Gastroesophageal sphincter (tissue), 4 donors: ENCODE measurements around the gene HOXB2. TPM values are rescaled to one million over a fixed set of nuclear protein-coding genes. Genes with fewer than 3 reads are reported as not detected.
A peak's percentile ranks its signal among the peaks of the same experiment; 100 is the strongest.

ENCODE experiments used
- ATAC-seq: fragments of 150-250 bp; one replicate; pipeline ENCODE4 v1.9.1; 2016; ENCODE audit warnings: mild to moderate bottlenecking, moderate library complexity
- H3K27ac ChIP-seq, 4 donors: fragments of 200-600 bp; sonication (generic) in 3 of 4; 1 replicate in 3 of 4; 2 replicates in 1 of 4; pipeline ENCODE4 v1.5.1; 2016 to 2019
- H3K27me3 ChIP-seq: fragments of 200-600 bp; sonication (generic); one replicate; pipeline ENCODE4 v1.5.1; 2019
- H3K36me3 ChIP-seq, 2 donors: fragments of 200-600 bp; sonication (generic); one replicate each; pipeline ENCODE4 v1.5.1; 2019; ENCODE audit warnings: control low read depth in 1 of 2
- H3K4me1 ChIP-seq, 3 donors: fragments of 200-600 bp; sonication (generic); 1 replicate in 2 of 3; 2 replicates in 1 of 3; pipeline ENCODE4 v1.5.1; 2016 to 2019; ENCODE audit warnings: control low read depth in 2 of 3
- H3K4me3 ChIP-seq, 2 donors: fragments of 200-600 bp; sonication (generic); one replicate each; pipeline ENCODE4 v1.5.1; 2019; ENCODE audit warnings: mild to moderate bottlenecking in 1 of 2, moderate library complexity in 1 of 2
- H3K9me3 ChIP-seq, 3 donors: fragments of 200-600 bp; sonication (generic); one replicate each; pipeline ENCODE4 v1.5.1; 2017 to 2019; ENCODE audit warnings: control low read depth in 2 of 3
- CTCF ChIP-seq, 4 experiments: fragments of 200-600 bp in 2 of 4; fragments of 450-650 bp in 2 of 4; sonication (generic) in 1 of 4; IDR thresholded peaks; one replicate each; pipeline ENCODE4 v1.5.1; 2017 to 2019; ENCODE audit warnings: antibody characterized with exemption in 4 of 4, mild to moderate bottlenecking in 2 of 4, moderate library complexity in 2 of 4
- EP300 ChIP-seq: sonication (generic); formaldehyde crosslinking; IDR thresholded peaks from one replicate; pipeline ENCODE4 v1.6.1; 2017; ENCODE audit warnings: antibody characterized with exemption, mild to moderate bottlenecking
- POLR2A ChIP-seq, 2 donors: fragments of 450-650 bp; IDR thresholded peaks; one replicate each; pipeline ENCODE4 v1.6.1; 2017; ENCODE audit warnings: antibody characterized with exemption in 2 of 2, mild to moderate bottlenecking in 2 of 2, moderate library complexity in 1 of 2
- POLR2AphosphoS5 ChIP-seq: sonication (generic); formaldehyde crosslinking; IDR thresholded peaks from one replicate; pipeline ENCODE4 v1.6.1; 2017; ENCODE audit warnings: antibody characterized with exemption
- WGBS, 2 donors: methylation state at CpG; one replicate each; pipeline ENCODE4 v1.1.5; 2018; ENCODE audit warnings: low coverage in 1 of 2; 5-methylcytosine and 5-hydroxymethylcytosine counted together
- total RNA-seq, 4 donors: library from RNA; depleted of rRNA; stranded (reverse); fragments of >200 nt; gene quantifications; one replicate each; pipeline ENCODE4 v1.1.0, GENCODE V29; 2016

The HOXB2 gene
- total RNA-seq, 4 donors from 2014 or later: 28.7 to 65.2 (median 38.8) TPM

- peak; percentile 4 for ATAC-seq
- H3K9me3 ChIP-seq: no peaks in the 10 kb centered on the region
- WGBS, 2 donors: 25% methylated on average over 12 of the region's 47 CpGs; no CpG with 5 or more reads in 1 of the 2 donors
- peaks cover 3 to 97% (median 26%) of the 10 kb centered on the region in 3 donors for H3K4me1 ChIP-seq
- TF ChIP-seq POLR2A (IDR thresholded peaks at IDR 0.05) (no peak), POLR2AphosphoS5 (peak; percentile 2)
- H3K36me3 ChIP-seq: peaks cover 0 to 25% of the 10 kb centered on the region in 2 donors
- H3K27me3 ChIP-seq: no peaks in the 10 kb centered on the region
- peak overlapping the region; percentile 7 to 60 for H3K4me3 ChIP-seq
- peak overlapping the region; percentile 90 to 98 (median 96) for H3K27ac ChIP-seq
Measured at GRCh38 chr17:48551596-48552465, 6.9 kb upstream of the HOXB2 start.

- TF ChIP-seq CTCF (IDR thresholded peaks at IDR 0.05) (no peak), POLR2A (IDR thresholded peaks at IDR 0.05) (no peak), POLR2AphosphoS5 (no peak), EP300 (no peak)
- Histone ChIP-seq H3K27ac (peak overlapping the region; percentile 90 to 98 (median 96)), H3K4me1 (peaks cover 3 to 97% (median 28%) of the 10 kb centered on the region in 3 donors), H3K36me3 (peaks cover 0 to 25% of the 10 kb centered on the region in 2 donors), H3K9me3 (no peaks in the 10 kb centered on the region), H3K27me3 (no peaks in the 10 kb centered on the region), H3K4me3 (peak overlapping the region; percentile 7 to 60)
- 32 to 48% methylated on average over 12 to 13 of the region's 19 CpGs for WGBS, 2 donors
- ATAC-seq: no peak
Measured at GRCh38 chr17:48551214-48551555, 6.3 kb upstream of the HOXB2 start.

GRCh38 chr17:48550502-48551213, 5.7 kb upstream of the HOXB2 start:
- TF ChIP-seq POLR2A (IDR thresholded peaks at IDR 0.05) (no peak), POLR2AphosphoS5 (no peak), EP300 (no peak), CTCF (IDR thresholded peaks at IDR 0.05) (peak in 1 of 4 experiments; percentile 47)
- H3K4me1 ChIP-seq: peaks cover 4 to 97% (median 31%) of the 10 kb centered on the region in 3 donors
- H3K4me3 ChIP-seq: peak overlapping the region; percentile 7 to 60
- no CpG with 5 or more reads among the region's 70 CpGs for WGBS, 2 donors
- ATAC-seq: no peak
- H3K27me3 ChIP-seq: no peaks in the 10 kb centered on the region
- H3K36me3 ChIP-seq: peaks cover 0 to 25% of the 10 kb centered on the region in 2 donors
- no peaks in the 10 kb centered on the region for H3K9me3 ChIP-seq
- peak overlapping the region; percentile 90 to 98 (median 96) for H3K27ac ChIP-seq

- H3K27me3 ChIP-seq: no peaks in the 10 kb centered on the region
- no peak for TF ChIP-seq CTCF (IDR thresholded peaks at IDR 0.05)
- no peak for TF ChIP-seq POLR2AphosphoS5
- TF ChIP-seq EP300: no peak
- no peak for TF ChIP-seq POLR2A (IDR thresholded peaks at IDR 0.05)
- ATAC-seq: no peak
- H3K36me3 ChIP-seq: peaks cover 0 to 25% of the 10 kb centered on the region in 2 donors
- WGBS, 2 donors: 55 to 90% methylated on average over 2 to 8 of the region's 18 CpGs
- peak overlapping the region in 1 of 2 donors; percentile 60 for H3K4me3 ChIP-seq
- peaks cover 10 to 100% (median 38%) of the 10 kb centered on the region in 3 donors for H3K4me1 ChIP-seq
- H3K9me3 ChIP-seq: no peaks in the 10 kb centered on the region
- H3K27ac ChIP-seq: peak overlapping the region; percentile 90 to 98 (median 96)
Measured at GRCh38 chr17:48549914-48550501, 5.1 kb upstream of the HOXB2 start.

GRCh38 chr17:48549281-48549630, 4.3 kb upstream of the HOXB2 start:
- no peak for TF ChIP-seq POLR2A (IDR thresholded peaks at IDR 0.05)
- TF ChIP-seq EP300: no peak
- no peak for TF ChIP-seq POLR2AphosphoS5
- TF ChIP-seq CTCF (IDR thresholded peaks at IDR 0.05): no peak
- 32 to 35% methylated on average over 2 to 3 of the region's 3 CpGs for WGBS, 2 donors
- Histone ChIP-seq H3K4me1 (peaks cover 11 to 98% (median 41%) of the 10 kb centered on the region in 3 donors), H3K27ac (peak overlapping the region; percentile 90 to 98 (median 96)), H3K27me3 (no peaks in the 10 kb centered on the region), H3K36me3 (peaks cover 0 to 25% of the 10 kb centered on the region in 2 donors), H3K4me3 (no peak overlapping the region), H3K9me3 (no peaks in the 10 kb centered on the region)
- ATAC-seq: no peak
